Gastroesophageal sphincter (tissue), 3 donors: Measurements from ENCODE around the gene EPG5.

Source experiments
- EP300 ChIP-seq: sonication (generic); formaldehyde crosslinking; IDR thresholded peaks from one replicate; pipeline ENCODE4 v1.6.1; 2017; ENCODE audit warnings: antibody characterized with exemption, mild to moderate bottlenecking
- POLR2A ChIP-seq, 2 donors: fragments of 450-650 bp; IDR thresholded peaks; one replicate each; pipeline ENCODE4 v1.6.1; 2017; ENCODE audit warnings: antibody characterized with exemption in 2 of 2, mild to moderate bottlenecking in 2 of 2, moderate library complexity in 1 of 2
- TF ChIP-seq, protein P1 (sequence below), 4 experiments: fragments of 200-600 bp in 2 of 4; fragments of 450-650 bp in 2 of 4; sonication (generic) in 1 of 4; IDR thresholded peaks; one replicate each; pipeline ENCODE4 v1.5.1; 2017 to 2019; ENCODE audit warnings: antibody characterized with exemption in 4 of 4, mild to moderate bottlenecking in 2 of 4, moderate library complexity in 2 of 4

DNA sequence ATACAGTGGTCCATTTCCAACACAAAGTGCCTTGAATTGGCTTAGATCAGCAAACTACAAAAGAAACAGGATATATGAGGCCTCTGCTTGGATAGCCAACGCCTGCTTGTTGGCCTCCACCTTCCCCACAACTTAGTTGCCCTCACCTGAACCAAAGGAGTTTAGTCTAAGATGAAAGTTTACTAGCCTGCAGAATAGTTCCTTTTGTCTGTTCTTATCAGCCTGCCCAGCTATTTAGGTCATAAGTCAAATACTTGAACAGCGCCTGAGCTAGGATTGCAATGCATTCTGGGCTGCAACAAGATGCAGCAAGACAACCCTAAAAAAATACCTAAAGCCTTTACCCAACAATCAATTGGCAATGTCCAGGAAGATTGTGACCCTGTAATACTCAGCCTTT lies 13.1 kb upstream of the EPG5 start:
- TF ChIP-seq EP300 (no peak), POLR2A (IDR thresholded peaks at IDR 0.05) (no peak)
- TF ChIP-seq, protein P1, sequence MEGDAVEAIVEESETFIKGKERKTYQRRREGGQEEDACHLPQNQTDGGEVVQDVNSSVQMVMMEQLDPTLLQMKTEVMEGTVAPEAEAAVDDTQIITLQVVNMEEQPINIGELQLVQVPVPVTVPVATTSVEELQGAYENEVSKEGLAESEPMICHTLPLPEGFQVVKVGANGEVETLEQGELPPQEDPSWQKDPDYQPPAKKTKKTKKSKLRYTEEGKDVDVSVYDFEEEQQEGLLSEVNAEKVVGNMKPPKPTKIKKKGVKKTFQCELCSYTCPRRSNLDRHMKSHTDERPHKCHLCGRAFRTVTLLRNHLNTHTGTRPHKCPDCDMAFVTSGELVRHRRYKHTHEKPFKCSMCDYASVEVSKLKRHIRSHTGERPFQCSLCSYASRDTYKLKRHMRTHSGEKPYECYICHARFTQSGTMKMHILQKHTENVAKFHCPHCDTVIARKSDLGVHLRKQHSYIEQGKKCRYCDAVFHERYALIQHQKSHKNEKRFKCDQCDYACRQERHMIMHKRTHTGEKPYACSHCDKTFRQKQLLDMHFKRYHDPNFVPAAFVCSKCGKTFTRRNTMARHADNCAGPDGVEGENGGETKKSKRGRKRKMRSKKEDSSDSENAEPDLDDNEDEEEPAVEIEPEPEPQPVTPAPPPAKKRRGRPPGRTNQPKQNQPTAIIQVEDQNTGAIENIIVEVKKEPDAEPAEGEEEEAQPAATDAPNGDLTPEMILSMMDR (IDR thresholded peaks at IDR 0.05): no peak
